ENCODE results near the gene ADAMTS16.

The ADAMTS16 gene

GRCh38 chr5:5352675-5353074, 212.5 kb downstream of the ADAMTS16 start:
- DNase-seq = no peak

GRCh38 chr5:5353681-5354080, 213.6 kb downstream of the ADAMTS16 start:
- no peak for DNase-seq

- no peak for DNase-seq
Observed at GRCh38 chr5:5356765-5357164, 216.6 kb downstream of the ADAMTS16 start.

GRCh38 chr5:5359618-5360017, 219.5 kb downstream of the ADAMTS16 start:
- no peak for DNase-seq

- DNase-seq = no peak
Observed at GRCh38 chr5:5360363-5360940, 220.3 kb downstream of the ADAMTS16 start.

- DNase-seq = no peak
Observed at GRCh38 chr5:5360941-5361520, 220.9 kb downstream of the ADAMTS16 start.

GRCh38 chr5:5363045-5363444, 222.9 kb downstream of the ADAMTS16 start:
- no peak for DNase-seq

GRCh38 chr5:5364932-5365331, 224.8 kb downstream of the ADAMTS16 start:
- DNase-seq = no peak

GRCh38 chr5:5367739-5368138, 227.6 kb downstream of the ADAMTS16 start:
- no peak for DNase-seq

GRCh38 chr5:5369051-5369605, 229.0 kb downstream of the ADAMTS16 start:
- no peak for DNase-seq
